OCI-M1 (cell line): ENCODE data around the gene PSG4.
"Not testable (repeated sequence)": the region's sequence is repeated elsewhere in the genome, so short reads cannot be mapped to it uniquely, and the experiment has no call there.

Experiments used
- DNase-seq: peaks from one replicate; lab custom pipeline; 2025; lab: John Stamatoyannopoulos, UW

PSG4 gene

DNA sequence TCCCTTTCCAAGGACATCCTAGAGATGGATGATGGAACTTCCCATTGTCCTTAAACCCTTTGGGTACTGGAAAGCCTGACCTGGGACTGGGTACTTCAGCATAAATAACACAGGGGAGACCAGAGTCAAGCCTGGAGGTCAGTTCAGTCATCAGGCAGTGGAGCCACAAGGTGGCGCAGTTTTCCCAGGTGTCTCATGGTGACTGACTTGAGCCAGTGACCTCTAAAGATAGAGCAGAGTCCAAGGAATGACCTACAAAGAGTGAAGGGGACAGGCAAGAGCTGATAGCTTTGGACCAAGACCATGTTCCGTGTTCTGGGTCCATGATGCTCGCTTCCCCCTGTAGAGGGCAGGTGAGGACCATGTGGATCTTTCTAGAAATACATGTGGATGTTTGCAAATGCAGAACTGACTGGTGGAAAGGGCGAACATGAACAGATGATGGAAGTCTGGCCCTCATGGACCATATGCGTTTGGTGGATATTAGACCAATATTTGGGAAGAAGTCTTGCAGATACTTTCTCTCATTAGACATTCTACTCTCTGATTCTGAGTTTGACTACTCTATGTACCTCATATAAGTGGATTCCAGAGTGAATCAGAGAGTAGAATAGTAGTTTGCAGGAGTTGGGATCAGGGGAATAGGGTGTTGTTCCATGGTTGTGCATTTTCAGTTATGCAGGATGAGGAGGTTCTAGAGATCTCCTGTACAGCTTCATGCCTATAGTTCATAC, 6.6 kb downstream of the PSG4 start:
- DNase-seq: peak; percentile 18

DNA sequence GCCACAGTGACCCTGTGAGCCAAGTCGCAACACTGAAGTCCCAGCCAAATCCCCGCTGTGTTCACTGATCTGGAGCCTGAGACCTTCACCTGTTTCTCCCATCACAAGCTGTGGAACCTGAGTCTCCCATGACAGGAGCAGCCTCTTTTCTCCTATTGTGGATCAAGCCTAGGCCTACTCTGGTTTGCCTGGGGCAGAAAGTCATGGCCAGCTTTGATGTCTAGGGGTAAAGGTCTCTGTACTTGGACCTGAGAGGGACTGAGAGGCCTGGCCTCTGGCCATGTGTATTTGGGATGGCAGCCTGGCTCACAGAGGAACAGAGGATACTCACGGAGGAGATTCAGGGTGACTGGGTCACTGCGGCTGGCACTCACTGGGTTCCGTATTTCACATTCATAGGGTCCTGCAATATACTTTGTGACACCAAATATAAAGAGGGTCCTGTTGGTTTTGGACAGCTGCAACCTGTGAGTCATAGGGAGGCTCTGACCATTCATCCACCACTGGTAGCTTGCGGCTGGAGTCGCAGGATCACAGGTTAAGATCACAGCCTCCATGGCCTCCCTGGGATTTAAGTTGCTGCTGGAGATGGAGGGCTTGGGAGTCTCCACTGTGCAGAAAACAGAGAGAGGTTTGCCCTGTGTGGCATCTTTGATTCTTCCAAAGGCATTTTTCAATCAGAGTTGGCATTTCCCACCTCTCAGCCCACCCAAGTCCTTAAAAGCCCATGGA, 7.6 kb downstream of the PSG4 start:
- DNase-seq: not testable (repeated sequence)

DNA sequence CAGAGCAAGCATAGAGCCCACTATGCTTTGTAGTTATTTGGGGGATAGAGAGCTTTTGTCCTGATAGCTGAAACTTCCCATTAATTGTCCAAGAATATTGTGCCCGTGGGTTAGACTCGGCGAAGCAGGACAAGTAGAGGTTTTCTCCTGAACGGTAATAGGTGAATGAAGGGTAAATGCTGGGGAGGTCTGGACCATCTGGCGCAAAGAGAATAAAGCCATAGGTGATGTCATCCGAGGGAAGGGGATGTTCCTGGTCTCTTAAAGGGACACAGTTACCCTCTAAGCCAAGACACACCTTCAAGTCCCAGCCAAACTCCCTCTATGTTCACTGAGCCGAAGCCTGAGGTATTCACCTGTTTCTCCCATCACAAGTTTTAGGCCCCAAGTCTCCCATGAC, 11.0 kb downstream of the PSG4 start:
- not testable (repeated sequence) for DNase-seq

DNA sequence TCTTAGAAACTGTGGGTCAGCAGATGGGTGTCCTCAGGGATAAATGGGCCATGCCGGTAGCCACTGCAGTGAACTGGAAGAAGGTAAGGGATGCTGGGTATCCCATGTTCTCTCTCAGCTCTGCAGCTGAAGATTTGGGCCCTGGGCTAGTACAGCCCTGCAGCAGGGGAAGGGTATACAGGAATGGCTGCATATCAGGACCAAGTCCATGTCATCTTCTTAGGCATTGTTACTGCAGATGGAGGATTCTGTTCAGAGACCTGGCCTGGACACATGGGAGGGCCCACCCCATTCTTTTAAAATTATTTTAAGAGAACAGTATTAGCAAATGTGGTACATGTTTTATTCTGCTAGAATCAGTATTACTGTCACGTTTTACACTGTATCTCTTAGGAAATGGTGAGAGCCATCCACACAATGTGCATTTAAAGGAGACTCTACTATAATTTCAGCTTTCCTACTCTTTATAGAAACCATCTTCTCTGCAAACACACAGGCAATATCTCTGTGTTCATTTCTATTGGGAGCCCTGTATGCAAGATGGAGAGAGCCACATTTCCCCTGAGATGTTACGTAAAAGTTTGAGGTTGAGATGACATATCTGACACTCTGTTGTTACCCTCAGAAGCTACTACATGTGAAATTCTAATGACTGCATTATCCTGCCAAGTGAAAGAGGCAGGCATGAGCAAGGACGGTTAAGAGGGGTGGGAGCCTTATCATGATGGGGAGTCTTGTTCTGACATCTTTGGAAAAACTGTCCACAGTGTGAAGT, 12.9 kb downstream of the PSG4 start:
- not testable (repeated sequence) for DNase-seq

DNA sequence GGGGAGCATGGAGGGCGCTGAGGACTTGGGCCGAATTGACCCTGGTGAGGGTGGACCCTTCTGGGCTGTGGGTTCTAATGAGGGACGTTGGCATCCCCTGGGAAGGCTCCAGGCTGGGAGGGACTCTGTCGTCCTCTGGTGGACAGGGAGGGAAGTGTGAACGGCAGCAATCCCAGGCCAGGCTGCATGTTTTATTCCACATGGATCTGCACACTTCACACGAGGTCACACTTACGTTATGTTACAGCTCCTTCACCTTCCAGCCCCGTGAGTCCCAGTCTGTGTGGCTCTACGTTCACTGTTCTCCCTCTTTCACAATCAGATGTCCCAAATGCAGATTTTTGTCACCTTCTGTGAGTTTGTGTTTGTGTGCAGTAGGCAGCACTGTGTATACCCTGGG, 17.3 kb downstream of the PSG4 start:
- DNase-seq: peak; percentile 7

DNA sequence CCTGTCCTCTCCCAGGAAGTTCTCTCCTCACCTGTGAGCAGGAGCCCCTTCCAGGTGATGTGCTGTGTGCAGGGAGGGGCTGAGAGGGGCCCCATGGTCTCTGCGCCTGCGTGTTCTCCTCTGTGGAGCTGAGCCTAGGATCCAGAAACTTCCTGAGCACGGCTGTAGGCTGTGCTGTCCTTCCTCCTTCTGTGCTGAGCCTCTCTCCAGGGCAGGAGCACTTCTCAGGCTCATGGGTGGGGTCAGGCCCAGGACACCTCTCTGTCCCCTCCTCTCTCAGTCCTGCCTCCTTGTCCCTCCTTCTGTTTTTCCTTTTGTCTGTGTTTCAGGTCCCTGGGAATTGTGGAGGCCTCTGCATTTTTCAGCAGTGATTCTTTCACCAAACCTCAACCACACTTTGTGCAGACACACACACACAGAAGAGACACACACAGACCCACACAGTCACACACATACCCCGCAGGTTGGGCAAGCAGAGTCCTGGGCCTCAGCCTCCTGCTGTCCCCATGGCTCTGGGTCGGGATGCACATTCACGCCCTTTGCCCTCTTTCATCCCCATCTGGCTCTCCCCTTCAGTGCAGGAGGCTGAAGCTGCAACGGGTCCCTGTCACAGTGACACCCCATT, 19.0 kb downstream of the PSG4 start, which contains the start of gene PSG5:
TSS of gene PSG5 (minus strand) at position 226 of the 625 bp plus-strand sequence. CDS start at position 95, 131 bp downstream.
- not testable (repeated sequence) for DNase-seq

DNA sequence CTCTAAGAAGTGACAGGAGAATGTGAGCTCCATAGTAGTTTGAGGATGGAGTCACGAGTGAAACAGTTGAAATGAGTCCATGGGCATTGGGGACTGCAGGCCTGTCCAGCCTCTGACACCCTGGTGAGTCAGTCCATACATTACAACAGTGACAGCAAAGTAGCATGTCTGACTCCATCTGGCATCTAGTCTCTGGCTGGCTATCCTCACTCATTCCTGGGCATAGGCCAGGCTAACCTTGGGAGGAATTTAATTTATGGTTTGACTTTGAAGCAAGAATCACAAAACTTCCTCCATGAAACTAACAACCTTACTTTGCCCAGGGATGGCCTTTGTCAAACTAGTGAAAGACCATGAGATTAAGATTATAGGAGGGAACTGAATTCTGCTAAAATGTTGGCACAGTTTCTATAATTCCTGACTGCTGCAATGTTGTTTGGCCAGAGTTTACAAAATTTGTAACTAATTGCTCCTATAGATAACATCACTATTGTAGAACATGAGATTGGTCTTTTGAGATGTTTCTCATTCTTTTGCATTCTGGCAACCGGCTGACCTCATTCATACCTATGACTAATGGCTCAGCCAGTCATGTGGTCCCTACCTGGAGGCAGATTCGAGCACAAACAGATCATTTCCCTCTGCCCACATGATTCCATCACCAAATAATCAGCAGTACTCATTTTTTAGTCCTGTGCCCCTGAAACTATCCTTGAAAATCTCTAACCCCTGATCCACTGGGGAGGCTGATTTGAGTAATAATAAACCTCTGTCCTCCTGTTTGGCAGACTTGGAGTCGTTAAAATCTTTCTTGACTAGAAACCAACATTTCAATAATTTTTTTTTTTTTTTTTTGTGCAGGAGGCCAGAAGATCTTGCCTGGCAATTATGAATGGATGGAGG, 23.3 kb downstream of the PSG4 start:
- not testable (repeated sequence) for DNase-seq

DNA sequence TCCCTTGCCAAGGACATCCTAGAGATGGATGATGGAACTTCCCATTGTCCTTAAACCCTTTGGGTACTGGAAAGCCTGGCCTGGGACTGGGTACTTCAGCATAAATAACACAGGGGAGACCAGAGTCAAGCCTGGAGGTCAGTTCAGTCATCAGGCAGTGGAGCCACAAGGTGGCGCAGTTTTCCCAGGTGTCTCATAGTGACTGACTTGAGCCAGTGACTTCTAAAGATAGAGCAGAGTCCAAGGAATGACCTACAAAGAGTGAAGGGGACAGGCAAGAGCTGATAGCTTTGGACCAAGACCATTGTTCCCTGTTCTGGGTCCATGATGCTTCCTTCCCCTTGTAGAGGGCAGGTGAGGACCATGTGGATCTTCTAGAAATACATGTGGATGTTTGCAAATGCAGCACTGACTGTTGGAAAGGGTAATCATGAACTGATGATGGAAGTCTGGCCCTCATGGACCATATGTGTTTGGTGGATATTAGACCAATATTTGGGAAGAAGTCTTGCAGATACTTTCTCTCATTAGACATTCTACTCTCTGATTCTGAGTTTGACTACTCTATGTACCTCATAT, 25.8 kb downstream of the PSG4 start:
- not testable (repeated sequence) for DNase-seq

DNA sequence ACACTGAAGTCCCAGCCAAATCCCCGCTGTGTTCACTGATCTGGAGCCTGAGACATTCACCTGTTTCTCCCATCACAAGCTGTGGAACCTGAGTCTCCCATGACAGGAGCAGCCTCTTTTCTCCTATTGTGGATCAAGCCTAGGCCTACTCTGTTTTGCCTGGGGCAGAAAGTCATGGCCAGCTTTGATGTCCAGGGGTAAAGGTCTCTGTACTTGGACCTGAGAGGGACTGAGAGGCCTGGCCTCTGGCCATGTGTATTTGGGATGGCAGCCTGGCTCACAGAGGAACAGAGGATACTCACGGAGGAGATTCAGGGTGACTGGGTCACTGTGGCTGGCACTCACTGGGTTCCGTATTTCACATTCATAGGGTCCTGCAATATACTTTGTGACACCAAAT, 26.9 kb downstream of the PSG4 start:
- not testable (repeated sequence) for DNase-seq

DNA sequence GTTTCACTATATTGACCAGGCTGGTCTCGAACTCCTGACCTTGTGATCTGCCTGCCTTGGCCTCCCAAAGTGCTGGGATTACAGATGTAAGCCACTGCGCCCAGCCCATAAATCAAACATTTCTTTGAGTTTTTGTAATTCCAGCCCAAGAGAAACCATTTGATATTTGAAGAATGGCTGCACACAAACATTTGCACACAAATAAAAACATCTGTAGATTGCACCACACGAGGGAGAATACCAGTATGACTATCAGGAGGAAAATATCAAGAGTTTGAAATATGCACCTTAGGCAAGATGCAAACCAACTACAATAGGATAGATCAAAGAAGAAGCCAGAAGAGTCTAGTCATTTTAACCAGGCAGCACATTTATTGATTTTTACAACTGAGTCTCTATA, 39.5 kb downstream of the PSG4 start:
- not testable (repeated sequence) for DNase-seq

DNA sequence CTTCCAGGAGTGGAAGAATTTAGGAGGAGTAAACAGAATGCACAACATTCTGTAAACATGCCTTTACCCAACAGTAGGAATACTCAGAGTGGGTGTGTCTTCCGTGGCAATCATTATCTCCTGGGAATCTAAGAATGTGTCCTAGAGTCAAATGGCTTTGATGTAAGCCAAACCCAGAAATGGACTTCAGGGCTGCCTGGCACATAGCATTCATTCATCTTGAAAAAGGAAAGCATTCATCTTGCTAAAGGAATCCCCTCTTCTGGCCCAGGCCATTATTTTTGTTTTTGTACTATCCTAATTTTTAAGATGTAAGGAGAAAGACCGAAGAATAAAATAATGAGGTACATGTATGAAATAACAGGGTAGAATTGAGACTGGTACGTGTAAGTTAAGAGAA, 42.3 kb downstream of the PSG4 start:
- DNase-seq: not testable (repeated sequence)

DNA sequence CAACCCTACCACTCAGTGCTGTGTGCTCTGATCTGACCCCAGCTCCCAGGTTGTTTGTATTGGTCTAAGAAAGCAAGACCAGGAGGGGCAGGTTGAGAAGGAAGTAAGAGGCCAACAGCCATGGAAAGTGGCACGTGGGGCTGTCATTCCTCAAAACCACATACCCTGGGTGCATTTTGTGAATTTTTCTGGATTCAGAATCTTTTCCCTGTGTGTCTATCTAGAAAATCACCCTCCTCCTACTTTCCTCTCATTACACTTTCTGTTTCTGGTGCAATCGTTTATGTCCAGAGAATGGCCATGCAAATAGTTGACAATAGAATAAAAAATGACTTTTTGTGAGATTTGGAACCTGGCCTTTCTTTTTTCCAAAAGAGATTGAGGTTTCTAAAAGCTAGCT, 43.2 kb downstream of the PSG4 start:
- not testable (repeated sequence) for DNase-seq

DNA sequence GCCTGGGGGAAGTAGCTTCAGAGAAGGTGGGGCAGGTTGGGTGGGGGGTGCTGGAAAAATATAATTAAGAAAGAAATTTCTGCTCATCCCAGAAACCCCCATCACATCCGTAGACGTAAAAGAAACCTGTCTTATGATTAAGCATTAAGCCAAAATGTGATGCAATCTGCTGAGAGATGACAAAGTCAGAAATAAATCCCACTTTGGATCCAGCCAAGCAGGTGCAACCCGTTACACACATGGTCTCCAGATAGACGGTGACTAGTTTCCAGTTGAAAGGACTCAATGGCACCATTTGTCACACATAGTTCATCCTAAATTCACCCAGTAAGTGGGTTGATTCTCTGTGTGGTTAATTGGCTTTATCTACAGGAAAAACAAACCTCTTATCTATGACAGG, 53.2 kb downstream of the PSG4 start:
- peak; percentile 16 for DNase-seq

DNA sequence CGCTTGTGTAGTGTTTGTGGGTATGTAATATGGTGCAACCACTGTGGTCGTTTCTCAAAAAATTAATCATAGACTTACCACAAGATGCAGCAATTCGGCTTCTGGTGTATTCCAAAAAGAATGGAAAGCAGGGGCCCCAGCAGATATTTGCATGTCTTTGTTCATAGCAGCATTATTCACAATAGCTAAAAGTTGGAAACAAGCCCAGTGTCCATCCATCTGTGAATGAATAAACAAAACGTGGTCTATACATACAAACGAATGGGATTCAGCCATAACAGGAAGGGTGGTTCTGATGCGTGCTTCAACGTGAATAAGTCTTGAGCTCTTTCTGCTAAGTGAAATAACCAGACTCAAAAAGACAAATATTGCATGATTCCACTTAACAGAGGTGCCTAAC, 55.6 kb downstream of the PSG4 start:
- DNase-seq: not testable (repeated sequence)

DNA sequence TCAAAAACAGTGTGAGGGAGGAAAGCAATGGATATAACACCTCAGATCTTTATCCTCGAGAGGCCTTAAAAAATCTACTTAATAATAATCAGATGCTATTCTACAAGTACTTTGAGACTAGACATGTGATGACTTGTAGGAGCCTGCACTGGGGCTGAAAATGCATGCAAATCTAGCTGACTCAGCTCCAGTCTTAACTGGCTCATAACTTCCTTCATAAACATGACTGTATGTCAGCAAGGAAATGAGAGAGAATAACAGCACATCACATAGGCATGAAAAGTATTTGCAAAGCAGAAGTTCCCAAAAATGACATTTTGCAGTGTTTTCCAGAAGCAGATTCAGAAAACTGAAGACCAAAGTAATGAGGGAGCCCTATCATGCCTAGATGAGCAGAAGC, 57.2 kb downstream of the PSG4 start:
- DNase-seq: no peak
